ENCODE measurements around the gene RCBTB2.

GRCh38 chr13:48551329-48551728 is 18.4 kb upstream of the RCBTB2 start:
- no peak for TF ChIP-seq POLR2AphosphoS5 (IDR thresholded peaks at IDR 0.05; ENCODE audit: low read depth, low read length)
- no peak for TF ChIP-seq REST (IDR thresholded peaks at IDR 0.05; ENCODE audit: insufficient read depth in 1 of 2, low read depth in 2 of 2, low read length in 2 of 2)
- TF ChIP-seq SIN3A (IDR thresholded peaks at IDR 0.05; ENCODE audit: borderline replicate concordance, insufficient read depth, low read length) = no peak
- TF ChIP-seq TAF1 (IDR thresholded peaks at IDR 0.05; ENCODE audit: borderline replicate concordance, insufficient read depth, low read length) = no peak
